ENCODE data around the gene PLCXD1. TPM values are rescaled to one million over a fixed set of nuclear protein-coding genes. Genes with fewer than 3 reads are reported as not detected.

PLCXD1 gene
- total RNA-seq, 1 donor from 2014 or later: 3.0 TPM

- Histone ChIP-seq H3K27ac (no peak overlapping the region), H3K36me3 (peaks cover 0 to 24% of the 10 kb centered on the region in 2 donors), H3K4me3 (no peak overlapping the region), H3K4me1 (no peaks in the 10 kb centered on the region), H3K27me3 (no peaks in the 10 kb centered on the region), H3K9me3 (no peaks in the 10 kb centered on the region)
- TF ChIP-seq, protein P1, sequence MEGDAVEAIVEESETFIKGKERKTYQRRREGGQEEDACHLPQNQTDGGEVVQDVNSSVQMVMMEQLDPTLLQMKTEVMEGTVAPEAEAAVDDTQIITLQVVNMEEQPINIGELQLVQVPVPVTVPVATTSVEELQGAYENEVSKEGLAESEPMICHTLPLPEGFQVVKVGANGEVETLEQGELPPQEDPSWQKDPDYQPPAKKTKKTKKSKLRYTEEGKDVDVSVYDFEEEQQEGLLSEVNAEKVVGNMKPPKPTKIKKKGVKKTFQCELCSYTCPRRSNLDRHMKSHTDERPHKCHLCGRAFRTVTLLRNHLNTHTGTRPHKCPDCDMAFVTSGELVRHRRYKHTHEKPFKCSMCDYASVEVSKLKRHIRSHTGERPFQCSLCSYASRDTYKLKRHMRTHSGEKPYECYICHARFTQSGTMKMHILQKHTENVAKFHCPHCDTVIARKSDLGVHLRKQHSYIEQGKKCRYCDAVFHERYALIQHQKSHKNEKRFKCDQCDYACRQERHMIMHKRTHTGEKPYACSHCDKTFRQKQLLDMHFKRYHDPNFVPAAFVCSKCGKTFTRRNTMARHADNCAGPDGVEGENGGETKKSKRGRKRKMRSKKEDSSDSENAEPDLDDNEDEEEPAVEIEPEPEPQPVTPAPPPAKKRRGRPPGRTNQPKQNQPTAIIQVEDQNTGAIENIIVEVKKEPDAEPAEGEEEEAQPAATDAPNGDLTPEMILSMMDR (IDR thresholded peaks at IDR 0.05): no peak
- DNase-seq (ENCODE audit: low spot score in 2 of 2): peak in 1 of 2 donors; percentile 48
- intact Hi-C loops (cut with DNase I): no loop called here
Observed at GRCh38 chrX:340641-341423, 59.7 kb downstream of the PLCXD1 start.

GRCh38 chrX:341541-342101 is 60.4 kb downstream of the PLCXD1 start:
- Histone ChIP-seq H3K36me3 (peaks cover 2 to 23% of the 10 kb centered on the region in 2 donors), H3K4me1 (no peaks in the 10 kb centered on the region), H3K27ac (no peak overlapping the region), H3K9me3 (no peaks in the 10 kb centered on the region), H3K4me3 (no peak overlapping the region), H3K27me3 (no peaks in the 10 kb centered on the region)
- peak in 1 of 2 donors; percentile 44 for DNase-seq (ENCODE audit: low spot score in 2 of 2)
- TF ChIP-seq, protein P1 (IDR thresholded peaks at IDR 0.05): no peak
- intact Hi-C loops (cut with DNase I): no loop called here

DNA sequence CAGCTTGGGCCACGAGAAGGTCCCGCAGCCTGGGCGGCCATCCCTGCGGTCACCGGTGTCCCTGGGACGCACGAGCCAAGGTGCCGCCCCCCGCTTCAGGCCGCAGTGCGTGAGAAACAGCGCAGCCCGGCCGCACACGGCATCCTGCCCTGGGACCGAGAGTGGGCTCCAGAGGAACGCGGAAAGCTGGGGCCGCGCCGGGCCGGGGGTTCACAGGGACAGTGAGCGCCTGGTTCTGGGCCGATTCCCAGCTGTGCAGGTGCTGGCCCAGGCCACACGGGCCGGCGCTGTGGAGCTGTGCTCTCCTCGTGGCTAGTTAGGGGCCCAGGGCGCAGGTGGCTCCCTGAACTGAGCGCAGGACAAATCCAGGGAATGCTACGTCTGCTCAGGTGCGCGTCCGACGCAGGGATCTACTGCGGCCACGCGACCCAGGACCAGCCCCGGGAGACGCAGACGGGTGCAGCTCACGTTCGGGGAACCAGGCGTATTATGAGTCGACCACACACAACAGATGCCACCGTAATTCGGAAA is 63.3 kb downstream of the PLCXD1 start:
- H3K36me3 ChIP-seq: peaks cover 2 to 3% of the 10 kb centered on the region in 2 donors
- no peaks in the 10 kb centered on the region for H3K27me3 ChIP-seq
- TF ChIP-seq, protein P1 (IDR thresholded peaks at IDR 0.05): no peak
- intact Hi-C loops (cut with DNase I): no loop called here
- H3K4me1 ChIP-seq: no peaks in the 10 kb centered on the region
- no peak overlapping the region for H3K27ac ChIP-seq
- DNase-seq (ENCODE audit: low spot score in 2 of 2): peak in 1 of 2 donors; percentile 52
- no peaks in the 10 kb centered on the region for H3K9me3 ChIP-seq
- H3K4me3 ChIP-seq: no peak overlapping the region

GRCh38 chrX:345020-345925 is 64.1 kb downstream of the PLCXD1 start:
- Histone ChIP-seq H3K4me1 (no peaks in the 10 kb centered on the region), H3K27me3 (no peaks in the 10 kb centered on the region), H3K27ac (no peak overlapping the region), H3K9me3 (no peaks in the 10 kb centered on the region), H3K4me3 (no peak overlapping the region), H3K36me3 (peaks cover 2 to 3% of the 10 kb centered on the region in 2 donors)
- DNase-seq (ENCODE audit: low spot score in 2 of 2): peak in 1 of 2 donors; percentile 47
- TF ChIP-seq, protein P1 (IDR thresholded peaks at IDR 0.05): no peak
- intact Hi-C loops (cut with DNase I): no loop called here

- H3K27me3 ChIP-seq: no peaks in the 10 kb centered on the region
- no peak for DNase-seq (ENCODE audit: low spot score in 2 of 2)
- H3K27ac ChIP-seq: no peak overlapping the region
- intact Hi-C loops (cut with DNase I): no loop called here
- TF ChIP-seq, protein P1 (IDR thresholded peaks at IDR 0.05): no peak
- H3K9me3 ChIP-seq: no peaks in the 10 kb centered on the region
- H3K4me3 ChIP-seq: no peak overlapping the region
- peaks cover 2 to 3% of the 10 kb centered on the region in 2 donors for H3K36me3 ChIP-seq
- no peaks in the 10 kb centered on the region for H3K4me1 ChIP-seq
Observed at GRCh38 chrX:346034-346813, 65.0 kb downstream of the PLCXD1 start.

All from ascending aorta (tissue), 2 donors.